Fibroblast of lung (primary cell): ENCODE measurements around the gene KCNJ14.

Experiments used
- CTCF ChIP-seq, 2 donors: IDR thresholded peaks in 1 of 2; conservative IDR thresholded peaks in 1 of 2; 1 replicate in 1 of 2; 2 replicates in 1 of 2; pipeline ENCODE4 v1.5.1; 2011 to 2012; ENCODE audit warnings: low read length in 2 of 2, control low read depth in 1 of 2, inconsistent platforms in 1 of 2, low read depth in 1 of 2, mild to moderate bottlenecking in 1 of 2
- EZH2 ChIP-seq: IDR thresholded peaks from 2 replicates; pipeline ENCODE4 v1.5.1; 2012; ENCODE audit warnings: low read length, control low read depth, mild to moderate bottlenecking; ENCODE audit errors: missing control alignments

GRCh38 chr19:48415395-48415794, 40.0 kb upstream of the KCNJ14 start:
- no peak for TF ChIP-seq CTCF (conservative IDR thresholded peaks at IDR 0.05 in 1 of 2, IDR thresholded peaks at IDR 0.05 in 1 of 2; ENCODE audit: low read depth in 1 of 2, low read length in 2 of 2)
- no peak for TF ChIP-seq EZH2
